OCI-LY7 (cell line): ENCODE data around the gene KCNJ14. TPM values are rescaled to one million over a fixed set of nuclear protein-coding genes. Genes with fewer than 3 reads are reported as not detected.

Experiments used
- BruUV-seq: library from RNA; stranded (reverse); fragments of 400-500 nt; replicated peaks from 2 replicates; lab custom pipeline; 2021; lab: Mats Ljungman, UMichigan
- CTCF ChIA-PET: fragments of 300-600 bp; sonication (Branson Sonifier 250); formaldehyde crosslinking; loops from one replicate; lab custom pipeline; 2022; ENCODE audit warnings: antibody characterized with exemption; ENCODE audit not compliant: unreplicated experiment; lab: Charles Lee
- POLR2A ChIA-PET: fragments of 300-600 bp; sonication (Branson Sonifier 250); formaldehyde crosslinking; loops from one replicate; lab custom pipeline; 2022; ENCODE audit warnings: antibody characterized with exemption; lab: Charles Lee
- DNase-seq: peaks from one replicate; pipeline ENCODE4 v3.0.0-alpha.2; 2015; ENCODE audit warnings: low spot score
- H2AFZ ChIP-seq: fragments of 200-600 bp; sonication (generic), shearing (Covaris generic); 2 replicates; pipeline ENCODE4 v1.6.1; 2014; ENCODE audit warnings: mild to moderate bottlenecking, antibody characterized with exemption, low read length, moderate library complexity
- H3K27ac ChIP-seq: fragments of 200-600 bp; sonication (generic); 2 replicates; pipeline ENCODE4 v1.5.1; 2014; ENCODE audit warnings: mixed run types, low read depth, mild to moderate bottlenecking, moderate library complexity, low read length, inconsistent platforms; ENCODE audit not compliant: poor library complexity, severe bottlenecking
- H3K36me3 ChIP-seq: fragments of 200-600 bp; sonication (generic); 2 replicates; pipeline ENCODE4 v1.6.1; 2014; ENCODE audit warnings: mild to moderate bottlenecking, antibody characterized with exemption, low read length, moderate library complexity, mixed read lengths; ENCODE audit not compliant: insufficient read depth
- H3K4me1 ChIP-seq: fragments of 200-600 bp; sonication (generic); 2 replicates; pipeline ENCODE4 v1.5.1; 2014; ENCODE audit warnings: mild to moderate bottlenecking, low read length; ENCODE audit not compliant: insufficient read depth, poor library complexity, severe bottlenecking
- H3K4me2 ChIP-seq: fragments of 200-600 bp; sonication (generic); 2 replicates; pipeline ENCODE4 v1.6.1; 2014; ENCODE audit warnings: mild to moderate bottlenecking, low read length
- H3K4me3 ChIP-seq: fragments of 200-600 bp; sonication (generic); 2 replicates; pipeline ENCODE4 v1.5.1; 2014; ENCODE audit warnings: mild to moderate bottlenecking, low read depth, low read length; ENCODE audit not compliant: poor library complexity, severe bottlenecking
- H3K79me2 ChIP-seq: fragments of 200-600 bp; sonication (generic); 2 replicates; pipeline ENCODE4 v1.6.1; 2016; ENCODE audit warnings: low read depth, mild to moderate bottlenecking, low read length, moderate library complexity, mixed read lengths; ENCODE audit not compliant: insufficient read depth
- H3K9me2 ChIP-seq: fragments of 200-600 bp; sonication (generic); 2 replicates; pipeline ENCODE4 v1.6.1; 2016; ENCODE audit warnings: mild to moderate bottlenecking, low read length, mixed read lengths; ENCODE audit not compliant: insufficient read depth
- H3K9me3 ChIP-seq: fragments of 200-600 bp; sonication (generic); 2 replicates; pipeline ENCODE4 v1.6.1; 2014; ENCODE audit warnings: mild to moderate bottlenecking, mixed run types, low read length, mixed read lengths
- H4K20me1 ChIP-seq: fragments of 200-600 bp; sonication (generic); 2 replicates; pipeline ENCODE4 v1.6.1; 2014; ENCODE audit warnings: mild to moderate bottlenecking, antibody characterized with exemption, low read length, moderate library complexity, mixed read lengths; ENCODE audit not compliant: insufficient read depth
- EZH2phosphoT487 ChIP-seq: fragments of 200-600 bp; sonication (generic); IDR thresholded peaks from 2 replicates; pipeline ENCODE4 v1.6.1; 2018; ENCODE audit warnings: low read depth, borderline replicate concordance, mild to moderate bottlenecking, mixed run types, antibody characterized with exemption, low read length, moderate library complexity, mixed read lengths
- intact Hi-C: fragments of 100-400 bp; cut with micrococcal nuclease; formaldehyde crosslinking; loops from one replicate; pipeline ENCODE4 v1.10.0; 2022; ENCODE audit not compliant: unreplicated experiment
- total RNA-seq, 2 experiments: library from RNA; depleted of rRNA in 1 of 2; stranded (reverse); fragments of >200 nt in 1 of 2; shearing (Covaris generic) in 1 of 2; gene quantifications; 2 replicates each; pipeline ENCODE4 v1.2.3, GENCODE V29; 2014 to 2022
- TF ChIP-seq, protein P1 (sequence below): fragments of 200-600 bp; sonication (generic); conservative IDR thresholded peaks from 2 replicates; pipeline ENCODE4 v1.5.1; 2014; ENCODE audit warnings: mild to moderate bottlenecking, antibody characterized with exemption, low read length, moderate library complexity, mixed read lengths

The KCNJ14 gene
- total RNA-seq, 2 experiments from 2014 or later, result 0.85 to 2.6 TPM

DNA sequence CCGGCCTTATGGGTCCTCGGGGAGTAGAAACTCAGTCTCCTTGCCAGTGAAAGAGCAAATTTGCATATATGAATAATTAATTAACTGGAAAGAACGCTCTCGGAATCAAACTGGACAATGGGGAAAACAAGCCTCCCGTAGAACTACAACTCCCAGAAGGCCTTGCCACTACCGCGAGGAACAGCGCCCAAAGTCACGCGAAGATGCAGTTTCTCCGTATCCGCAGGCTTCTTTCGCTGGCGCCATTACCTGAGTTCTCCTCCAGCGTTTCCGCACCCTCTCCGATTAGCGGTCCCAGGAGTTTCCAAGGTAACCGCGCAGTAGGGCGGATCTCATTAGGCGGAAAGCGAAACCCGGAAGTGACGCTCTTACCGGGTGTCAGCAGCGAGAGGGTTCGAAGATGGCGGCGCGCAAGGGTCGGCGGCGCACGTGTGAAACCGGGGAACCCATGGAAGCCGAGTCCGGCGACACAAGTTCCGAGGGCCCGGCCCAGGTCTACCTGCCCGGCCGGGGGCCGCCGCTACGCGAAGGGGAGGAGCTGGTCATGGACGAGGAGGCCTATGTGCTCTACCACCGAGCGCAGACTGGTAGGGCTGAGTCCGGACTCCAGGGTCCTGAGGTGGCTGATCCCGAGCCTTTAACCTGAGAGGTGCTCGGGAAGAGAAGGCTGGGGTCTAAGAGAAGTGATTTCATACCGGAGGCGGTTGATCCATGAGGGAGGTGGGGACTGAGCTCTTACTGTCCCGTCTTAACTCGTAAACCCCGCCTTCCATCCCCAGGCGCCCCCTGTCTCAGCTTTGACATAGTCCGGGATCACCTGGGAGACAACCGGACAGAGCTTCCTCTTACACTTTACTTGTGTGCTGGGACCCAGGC lies 9.5 kb upstream of the KCNJ14 start, which contains the start of gene GRWD1:
Gene GRWD1, plus strand, starts transcription at position 378 of the 876 bp plus-strand sequence. Its CDS starts 23 bp downstream, at position 401.
- peak; percentile 95 for DNase-seq
- ChIA-PET POLR2A (interaction anchor here (1.0 kb wide), 1 partner anchor 13 kb away, joined by 4 read pairs; no protein-coding TSS in a partner anchor), CTCF (no interaction called here)
- Histone ChIP-seq H2AFZ (peak within 1 kb of the TSS; percentile 86), H3K79me2 (peaks cover 29% of the 10 kb centered on the region), H4K20me1 (no peaks in the 10 kb centered on the region), H3K9me3 (no peaks in the 10 kb centered on the region), H3K9me2 (no peaks in the 10 kb centered on the region), H3K27ac (peak within 1 kb of the TSS; percentile 70), H3K4me3 (peak within 1 kb of the TSS; percentile 97), H3K4me2 (peak within 1 kb of the TSS; percentile 82), H3K4me1 (peaks cover 26% of the 10 kb centered on the region), H3K36me3 (peaks cover 38% of the 10 kb centered on the region)
- intact Hi-C loops, result loop anchor here (1.0 to 5.0 kb wide), 3 partner anchors 23 to 57 kb away; partner anchors contain the start of genes CYTH2, GRIN2D and KDELR1
- no peak for TF ChIP-seq EZH2phosphoT487
- TF ChIP-seq, protein P1, sequence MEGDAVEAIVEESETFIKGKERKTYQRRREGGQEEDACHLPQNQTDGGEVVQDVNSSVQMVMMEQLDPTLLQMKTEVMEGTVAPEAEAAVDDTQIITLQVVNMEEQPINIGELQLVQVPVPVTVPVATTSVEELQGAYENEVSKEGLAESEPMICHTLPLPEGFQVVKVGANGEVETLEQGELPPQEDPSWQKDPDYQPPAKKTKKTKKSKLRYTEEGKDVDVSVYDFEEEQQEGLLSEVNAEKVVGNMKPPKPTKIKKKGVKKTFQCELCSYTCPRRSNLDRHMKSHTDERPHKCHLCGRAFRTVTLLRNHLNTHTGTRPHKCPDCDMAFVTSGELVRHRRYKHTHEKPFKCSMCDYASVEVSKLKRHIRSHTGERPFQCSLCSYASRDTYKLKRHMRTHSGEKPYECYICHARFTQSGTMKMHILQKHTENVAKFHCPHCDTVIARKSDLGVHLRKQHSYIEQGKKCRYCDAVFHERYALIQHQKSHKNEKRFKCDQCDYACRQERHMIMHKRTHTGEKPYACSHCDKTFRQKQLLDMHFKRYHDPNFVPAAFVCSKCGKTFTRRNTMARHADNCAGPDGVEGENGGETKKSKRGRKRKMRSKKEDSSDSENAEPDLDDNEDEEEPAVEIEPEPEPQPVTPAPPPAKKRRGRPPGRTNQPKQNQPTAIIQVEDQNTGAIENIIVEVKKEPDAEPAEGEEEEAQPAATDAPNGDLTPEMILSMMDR, result peak; percentile 50
- BruUV-seq, result TSS peak; percentile 80

DNA sequence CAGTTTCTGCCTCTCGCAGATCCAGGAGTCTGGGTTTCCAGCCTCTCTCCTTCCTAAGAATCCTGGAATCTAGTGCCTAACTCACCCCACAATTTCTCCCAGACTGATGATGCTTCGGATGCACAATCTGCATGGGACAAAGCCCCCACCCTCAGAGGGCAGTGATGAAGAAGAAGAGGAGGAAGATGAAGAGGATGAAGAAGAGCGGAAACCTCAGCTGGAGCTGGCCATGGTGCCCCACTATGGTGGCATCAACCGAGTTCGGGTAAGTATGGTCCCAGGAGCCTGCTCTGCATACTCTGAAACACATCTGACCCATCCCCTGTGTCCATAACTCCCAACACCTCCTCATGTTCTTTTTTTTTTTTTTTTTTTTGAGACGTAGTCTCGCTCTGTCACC lies 8.8 kb upstream of the KCNJ14 start:
- Histone ChIP-seq H3K9me3 (no peaks in the 10 kb centered on the region), H3K9me2 (no peaks in the 10 kb centered on the region), H4K20me1 (no peaks in the 10 kb centered on the region), H3K79me2 (peaks cover 29% of the 10 kb centered on the region), H3K4me3 (peak overlapping the region; percentile 97), H3K36me3 (peaks cover 46% of the 10 kb centered on the region), H3K4me2 (peak overlapping the region; percentile 82), H3K27ac (peak overlapping the region; percentile 70), H3K4me1 (peaks cover 26% of the 10 kb centered on the region), H2AFZ (no peak overlapping the region)
- TF ChIP-seq EZH2phosphoT487, result no peak
- TF ChIP-seq, protein P1, result no peak
- ChIA-PET POLR2A (no interaction called here), CTCF (no interaction called here)
- intact Hi-C loops, result loop anchor here (5.0 kb wide), 1 partner anchor 54 kb away; the partner anchor contains the start of genes GRIN2D and KDELR1
- no peak for DNase-seq
- BruUV-seq, result no TSS peak
